Neural crest cell (in vitro differentiated cells): ENCODE results near the gene MYO1E. TPM values are rescaled to one million over a fixed set of nuclear protein-coding genes. Genes with fewer than 3 reads are reported as not detected.
"Not testable (repeated sequence)": the region's sequence is repeated elsewhere in the genome, so short reads cannot be mapped to it uniquely, and the experiment has no call there.

Experiments used
- DNase-seq: peaks from one replicate; pipeline ENCODE4 v3.0.0; 2021; ENCODE audit warnings: low read depth, mixed read lengths, low spot score
- H3K27ac Mint-ChIP-seq: one replicate; pipeline ENCODE4 v1.8.0; 2021; ENCODE audit warnings: mild to moderate bottlenecking, mixed read lengths; ENCODE audit not compliant: unreplicated experiment
- H3K27me3 Mint-ChIP-seq: 2 replicates; pipeline ENCODE4 v1.8.0; 2021; ENCODE audit warnings: low read depth, mild to moderate bottlenecking, mixed read lengths
- H3K36me3 Mint-ChIP-seq: 2 replicates; pipeline ENCODE4 v1.8.0; 2021; ENCODE audit warnings: low read depth, mild to moderate bottlenecking, mixed read lengths
- H3K4me1 Mint-ChIP-seq: 2 replicates; pipeline ENCODE4 v1.8.0; 2021; ENCODE audit warnings: mixed read lengths
- H3K4me3 Mint-ChIP-seq: one replicate; pipeline ENCODE4 v1.8.0; 2021; ENCODE audit warnings: mild to moderate bottlenecking, mixed read lengths
- H3K9me3 Mint-ChIP-seq: 2 replicates; pipeline ENCODE4 v1.8.0; 2021; ENCODE audit warnings: mixed read lengths
- total RNA-seq: library from RNA; stranded (reverse); gene quantifications from 2 replicates; pipeline ENCODE4 v1.2.1, GENCODE V29; 2021
- TF ChIP-seq, protein P1 (sequence below): fragments of 200-600 bp; sonication (generic); conservative IDR thresholded peaks from 2 replicates; pipeline ENCODE4 v1.5.0; 2021; ENCODE audit warnings: antibody characterized with exemption, mild to moderate bottlenecking

MYO1E gene
- total RNA-seq, 1 donor from 2014 or later = 34.5 TPM

DNA sequence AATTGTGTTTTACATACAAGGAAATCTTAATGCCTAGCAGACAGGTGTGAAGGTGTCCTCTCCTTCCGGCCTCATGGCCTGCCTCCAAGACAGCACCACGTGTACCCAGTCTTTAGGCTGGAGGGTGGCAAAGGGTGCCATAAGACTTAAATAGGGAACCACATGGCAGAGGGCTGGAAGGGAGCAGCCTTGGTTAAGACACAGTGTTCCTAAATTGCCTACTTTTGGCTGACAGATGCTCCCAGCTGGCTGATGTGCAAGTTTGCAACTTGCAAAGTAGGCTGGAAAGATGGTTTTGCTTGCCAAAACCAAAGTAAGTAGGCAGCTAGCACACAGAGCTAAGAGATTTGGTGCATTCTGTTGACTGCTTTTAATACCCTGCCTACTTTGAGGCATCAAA is 222.5 kb downstream of the MYO1E start:
- Mint-ChIP-seq H3K27ac (no peak overlapping the region), H3K36me3 (peaks cover 28% of the 10 kb centered on the region), H3K9me3 (no peaks in the 10 kb centered on the region), H3K4me3 (no peak overlapping the region), H3K4me1 (peaks cover 12% of the 10 kb centered on the region), H3K27me3 (no peaks in the 10 kb centered on the region)
- DNase-seq = no peak
- TF ChIP-seq, protein P1, sequence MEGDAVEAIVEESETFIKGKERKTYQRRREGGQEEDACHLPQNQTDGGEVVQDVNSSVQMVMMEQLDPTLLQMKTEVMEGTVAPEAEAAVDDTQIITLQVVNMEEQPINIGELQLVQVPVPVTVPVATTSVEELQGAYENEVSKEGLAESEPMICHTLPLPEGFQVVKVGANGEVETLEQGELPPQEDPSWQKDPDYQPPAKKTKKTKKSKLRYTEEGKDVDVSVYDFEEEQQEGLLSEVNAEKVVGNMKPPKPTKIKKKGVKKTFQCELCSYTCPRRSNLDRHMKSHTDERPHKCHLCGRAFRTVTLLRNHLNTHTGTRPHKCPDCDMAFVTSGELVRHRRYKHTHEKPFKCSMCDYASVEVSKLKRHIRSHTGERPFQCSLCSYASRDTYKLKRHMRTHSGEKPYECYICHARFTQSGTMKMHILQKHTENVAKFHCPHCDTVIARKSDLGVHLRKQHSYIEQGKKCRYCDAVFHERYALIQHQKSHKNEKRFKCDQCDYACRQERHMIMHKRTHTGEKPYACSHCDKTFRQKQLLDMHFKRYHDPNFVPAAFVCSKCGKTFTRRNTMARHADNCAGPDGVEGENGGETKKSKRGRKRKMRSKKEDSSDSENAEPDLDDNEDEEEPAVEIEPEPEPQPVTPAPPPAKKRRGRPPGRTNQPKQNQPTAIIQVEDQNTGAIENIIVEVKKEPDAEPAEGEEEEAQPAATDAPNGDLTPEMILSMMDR = no peak

DNA sequence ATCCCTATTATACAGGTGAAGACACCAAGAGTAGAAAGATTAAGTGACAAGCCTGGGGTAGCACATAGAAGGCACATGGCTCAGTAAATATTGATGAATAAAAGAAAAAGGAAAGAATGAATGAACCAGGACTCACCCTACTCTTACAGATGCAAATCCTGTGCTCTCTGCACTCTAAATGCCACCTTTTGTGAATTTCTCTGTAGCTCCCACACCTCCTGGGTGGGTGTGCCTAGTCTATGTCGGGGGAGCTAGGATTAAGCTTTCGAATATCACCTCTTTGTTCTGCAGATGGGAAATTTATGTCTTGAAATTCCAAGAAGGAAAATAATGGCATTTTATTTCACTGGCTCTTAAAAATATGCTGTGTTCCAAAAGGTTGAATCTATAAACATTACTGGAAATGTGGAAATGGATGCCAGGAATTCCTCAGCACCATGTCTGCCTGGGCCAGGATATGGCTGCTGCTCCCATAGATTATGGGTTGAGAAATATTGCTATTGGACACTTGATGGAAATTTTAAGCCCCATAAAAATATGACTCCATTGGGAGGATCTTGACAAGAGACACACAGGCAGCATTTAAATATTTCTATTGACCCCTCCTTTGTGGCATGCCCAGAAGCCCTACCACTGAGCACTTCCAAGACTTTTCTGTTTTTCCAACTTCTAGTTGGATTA is 224.4 kb downstream of the MYO1E start:
- Mint-ChIP-seq H3K27ac (no peak overlapping the region), H3K36me3 (peaks cover 19% of the 10 kb centered on the region), H3K9me3 (no peaks in the 10 kb centered on the region), H3K4me3 (no peak overlapping the region), H3K4me1 (peaks cover 12% of the 10 kb centered on the region), H3K27me3 (no peaks in the 10 kb centered on the region)
- TF ChIP-seq, protein P1 = no peak
- DNase-seq = no peak

DNA sequence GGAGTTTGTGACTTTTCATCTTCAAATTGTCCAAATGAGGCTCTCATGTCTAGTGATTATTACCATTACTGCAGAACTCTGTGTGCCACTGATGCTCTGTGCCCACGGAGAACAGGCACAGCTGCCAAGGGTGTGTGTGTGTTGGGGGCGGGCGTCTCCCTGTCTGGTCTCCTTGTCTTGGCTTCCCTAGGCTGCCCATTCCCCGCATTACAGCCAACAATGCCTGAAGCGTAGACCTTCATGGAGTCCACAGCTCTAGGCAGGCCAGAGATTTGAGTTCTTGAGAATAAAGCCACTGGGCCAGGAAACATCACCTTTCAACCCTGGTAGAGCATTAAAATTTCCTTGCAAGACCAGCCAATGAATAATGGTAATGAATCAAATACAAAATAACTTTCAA is 225.0 kb downstream of the MYO1E start:
- TF ChIP-seq, protein P1 = no peak
- Mint-ChIP-seq H3K4me1 (peaks cover 7% of the 10 kb centered on the region), H3K36me3 (peaks cover 13% of the 10 kb centered on the region), H3K4me3 (no peak overlapping the region), H3K27me3 (no peaks in the 10 kb centered on the region), H3K9me3 (no peaks in the 10 kb centered on the region), H3K27ac (no peak overlapping the region)
- DNase-seq = no peak

DNA sequence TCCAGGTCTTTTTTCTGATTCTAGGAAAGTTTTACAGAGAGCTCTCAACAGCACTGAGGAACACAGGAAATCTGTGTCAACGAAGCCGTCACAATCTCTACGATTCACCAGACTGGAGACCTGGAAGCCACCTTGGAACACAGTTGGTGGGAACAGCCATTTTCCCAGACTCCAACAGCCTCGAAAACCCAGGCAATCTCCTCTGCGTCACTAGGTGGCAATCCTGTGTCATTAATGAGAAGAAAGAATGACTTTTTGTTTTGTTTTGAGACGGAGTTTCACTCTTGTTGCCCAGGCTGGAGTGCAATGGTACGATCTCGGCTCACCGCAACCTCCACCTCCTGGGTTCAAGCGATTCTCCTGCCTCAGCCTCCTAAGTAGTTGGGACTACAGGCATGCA is 228.1 kb downstream of the MYO1E start:
- not testable (repeated sequence) for DNase-seq, H3K9me3 Mint-ChIP-seq, H3K4me3 Mint-ChIP-seq, H3K27ac Mint-ChIP-seq, H3K4me1 Mint-ChIP-seq, H3K27me3 Mint-ChIP-seq
- peaks cover 12% of the 10 kb centered on the region for H3K36me3 Mint-ChIP-seq
- TF ChIP-seq, protein P1 = peak; percentile 40

DNA sequence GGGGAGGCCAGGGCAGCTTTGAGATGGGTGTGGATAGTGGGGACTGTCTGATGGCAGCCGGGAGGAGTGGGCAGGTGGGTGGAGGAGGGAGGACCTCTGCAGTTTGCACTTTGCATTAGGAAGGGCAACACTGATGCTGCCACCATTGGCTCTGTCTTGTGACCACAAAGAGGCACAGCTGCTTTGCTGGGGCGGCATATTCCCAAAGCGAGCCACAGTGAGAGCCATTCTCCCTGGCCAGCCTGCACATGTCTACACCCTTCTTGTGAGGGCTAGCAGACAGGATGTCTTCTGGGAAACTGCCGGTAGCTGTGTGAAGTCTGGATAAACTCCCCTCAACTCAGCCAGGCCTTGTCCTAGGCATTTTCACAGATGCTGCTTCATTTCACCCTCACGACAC is 229.4 kb downstream of the MYO1E start:
- H3K27ac Mint-ChIP-seq = no peak overlapping the region
- H3K27me3 Mint-ChIP-seq = no peaks in the 10 kb centered on the region
- H3K36me3 Mint-ChIP-seq = peaks cover 13% of the 10 kb centered on the region
- no peak for DNase-seq
- H3K4me1 Mint-ChIP-seq = peaks cover 3% of the 10 kb centered on the region
- H3K4me3 Mint-ChIP-seq = no peak overlapping the region
- TF ChIP-seq, protein P1 = no peak
- no peaks in the 10 kb centered on the region for H3K9me3 Mint-ChIP-seq
